SK-N-SH treated with all-trans-retinoic acid at 6 μM for 48 hours (cell line): ENCODE measurements around the gene SCRN1.

Experiments used
- RARB ChIP-seq: fragments of 250-450 bp; sonication (Bioruptor Pico); IDR thresholded peaks from 2 replicates; pipeline ENCODE4 v1.8.0; 2021; ENCODE audit warnings: mild to moderate bottlenecking, moderate library complexity
- SNAI2 ChIP-seq: fragments of 250-450 bp; sonication (Bioruptor Pico); IDR thresholded peaks from 2 replicates; pipeline ENCODE4 v1.5.0; 2020; ENCODE audit warnings: mild to moderate bottlenecking, moderate library complexity
- TCF4 ChIP-seq: fragments of 250-450 bp; sonication (Bioruptor Pico); IDR thresholded peaks from 2 replicates; pipeline ENCODE4 v1.8.0; 2021; ENCODE audit warnings: mild to moderate bottlenecking, moderate library complexity, borderline replicate concordance
- ZNF565 ChIP-seq: fragments of 450-650 bp; formaldehyde crosslinking; conservative IDR thresholded peaks from 2 replicates; pipeline ENCODE4 v1.5.0; 2020; ENCODE audit warnings: low read depth, mild to moderate bottlenecking, moderate library complexity

DNA sequence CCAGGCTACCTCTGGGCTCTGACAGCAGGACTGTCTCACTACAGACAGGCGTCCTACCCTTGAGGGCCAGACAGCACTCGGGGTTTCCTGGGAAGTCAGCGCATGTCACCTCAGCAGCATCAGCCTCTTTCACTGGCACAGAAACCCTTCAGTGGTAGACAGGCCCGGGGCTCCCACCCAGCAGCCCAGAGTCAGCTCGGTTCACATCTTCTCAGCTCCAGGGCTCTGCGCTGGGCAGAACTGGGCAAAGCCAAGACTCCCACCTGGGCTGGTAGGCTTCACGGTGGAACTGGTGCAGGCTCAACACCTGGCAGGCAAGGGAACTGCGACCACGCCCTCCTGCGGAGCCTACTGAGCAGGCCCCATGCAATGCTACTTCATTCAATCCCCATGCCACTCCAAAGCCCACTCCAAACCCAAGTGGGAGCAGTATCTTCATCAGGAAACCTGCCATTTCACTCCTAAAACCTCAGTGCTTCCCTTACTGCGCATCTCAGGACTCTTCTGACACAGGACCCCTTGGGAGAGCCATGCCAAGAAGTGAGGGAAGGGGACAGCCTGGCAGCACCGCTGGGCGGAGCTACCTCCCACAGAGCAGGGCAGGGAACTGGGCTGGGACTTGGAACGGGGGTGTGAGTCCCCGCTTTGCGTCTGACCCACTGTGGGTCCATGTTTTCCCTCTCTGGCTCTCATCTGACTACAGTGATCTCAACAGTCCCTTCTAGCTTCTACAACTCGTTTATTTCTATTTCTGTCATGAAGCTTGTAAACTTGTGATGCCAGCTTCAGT is 60.4 kb downstream of the SCRN1 start:
- TF ChIP-seq RARB (CRISPR knock-in tag) (no peak), TCF4 (CRISPR knock-in tag) (no peak), ZNF565 (CRISPR knock-in tag) (no peak), SNAI2 (CRISPR knock-in tag) (no peak)
